ENCODE data around the gene VAV2. TPM values are rescaled to one million over a fixed set of nuclear protein-coding genes. Genes with fewer than 3 reads are reported as not detected.

The VAV2 gene
- total RNA-seq, 6 experiments from 2014 or later, result 17.6 to 24.5 (median 21.7) TPM

DNA sequence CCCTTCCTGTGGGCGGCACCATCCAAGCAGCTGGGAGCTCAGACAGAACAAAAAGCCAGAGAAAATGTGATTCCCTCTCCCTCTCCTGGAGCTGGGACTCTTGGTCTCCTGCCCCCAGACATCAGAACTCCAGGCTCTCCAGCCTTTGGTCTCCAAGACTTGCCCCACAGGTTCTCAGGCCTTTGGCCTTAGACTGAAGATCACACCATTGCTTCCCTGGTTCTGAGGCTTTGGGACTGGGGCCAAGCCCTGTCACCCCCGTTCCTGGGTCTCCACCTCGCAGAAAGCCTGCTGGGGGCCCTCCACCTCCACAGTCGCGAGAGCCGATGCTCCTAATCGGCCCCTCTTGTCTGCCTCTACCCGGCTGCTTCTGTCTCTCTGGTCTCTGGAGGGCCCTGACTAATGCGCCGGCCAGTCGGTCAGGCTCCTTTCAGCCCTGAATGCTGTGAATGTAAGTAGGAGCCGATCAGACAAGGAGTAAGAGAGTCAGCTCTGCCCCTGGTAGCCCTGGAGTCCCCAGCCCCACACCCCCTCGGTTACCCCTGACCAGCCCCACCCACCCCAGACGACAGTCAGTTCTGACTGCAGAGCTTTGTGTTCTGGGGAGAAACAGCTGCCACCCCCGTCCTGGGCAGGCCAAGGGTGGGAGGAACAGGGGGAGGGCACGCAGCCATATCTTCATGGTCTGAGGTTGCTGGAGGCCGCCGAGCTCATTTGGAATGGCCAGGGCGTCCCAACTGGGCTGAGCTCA lies 57.5 kb downstream of the VAV2 start:
- DNase-seq, result no peak
- H3K4me3 Mint-ChIP-seq, result no peak overlapping the region
- no peaks in the 10 kb centered on the region for H3K27me3 Mint-ChIP-seq (ENCODE audit: insufficient read depth)
- TF ChIP-seq, protein P1, sequence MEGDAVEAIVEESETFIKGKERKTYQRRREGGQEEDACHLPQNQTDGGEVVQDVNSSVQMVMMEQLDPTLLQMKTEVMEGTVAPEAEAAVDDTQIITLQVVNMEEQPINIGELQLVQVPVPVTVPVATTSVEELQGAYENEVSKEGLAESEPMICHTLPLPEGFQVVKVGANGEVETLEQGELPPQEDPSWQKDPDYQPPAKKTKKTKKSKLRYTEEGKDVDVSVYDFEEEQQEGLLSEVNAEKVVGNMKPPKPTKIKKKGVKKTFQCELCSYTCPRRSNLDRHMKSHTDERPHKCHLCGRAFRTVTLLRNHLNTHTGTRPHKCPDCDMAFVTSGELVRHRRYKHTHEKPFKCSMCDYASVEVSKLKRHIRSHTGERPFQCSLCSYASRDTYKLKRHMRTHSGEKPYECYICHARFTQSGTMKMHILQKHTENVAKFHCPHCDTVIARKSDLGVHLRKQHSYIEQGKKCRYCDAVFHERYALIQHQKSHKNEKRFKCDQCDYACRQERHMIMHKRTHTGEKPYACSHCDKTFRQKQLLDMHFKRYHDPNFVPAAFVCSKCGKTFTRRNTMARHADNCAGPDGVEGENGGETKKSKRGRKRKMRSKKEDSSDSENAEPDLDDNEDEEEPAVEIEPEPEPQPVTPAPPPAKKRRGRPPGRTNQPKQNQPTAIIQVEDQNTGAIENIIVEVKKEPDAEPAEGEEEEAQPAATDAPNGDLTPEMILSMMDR (IDR thresholded peaks at IDR 0.05), result no peak
- H3K36me3 Mint-ChIP-seq (ENCODE audit: low read depth), result peaks cover 23% of the 10 kb centered on the region
- H3K4me1 Mint-ChIP-seq (ENCODE audit: low read depth), result peaks cover 5% of the 10 kb centered on the region; the same call in 1 of the 2 replicates
- no peaks in the 10 kb centered on the region for H3K9me3 Mint-ChIP-seq
- no peak overlapping the region for H3K27ac Mint-ChIP-seq

DNA sequence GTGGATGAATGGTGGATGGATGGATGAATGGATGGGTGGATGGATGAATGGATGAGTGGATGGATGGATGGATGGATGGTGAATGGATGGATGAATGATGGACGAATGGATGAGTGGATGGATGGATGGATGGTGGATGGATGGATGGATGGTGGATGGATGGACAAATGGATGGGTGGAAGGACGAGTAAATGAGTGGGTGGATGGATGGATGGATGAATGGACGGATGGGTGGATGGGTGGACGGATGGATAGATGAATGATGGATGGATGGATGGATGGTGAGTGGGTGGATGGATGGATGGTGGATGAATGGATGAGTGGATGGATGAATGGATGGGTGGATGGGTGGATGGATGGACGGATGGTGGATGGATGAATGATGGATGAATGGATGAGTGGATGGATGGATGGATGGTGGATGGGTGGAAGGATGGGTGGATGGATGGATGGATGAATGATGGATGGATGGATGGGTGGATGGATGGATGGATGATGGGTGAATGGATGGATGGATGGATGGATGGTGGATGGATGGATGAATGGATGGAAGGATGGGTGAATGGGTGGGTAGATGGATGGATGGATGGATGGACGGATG lies 58.6 kb downstream of the VAV2 start:
- H3K4me3 Mint-ChIP-seq, result no peak overlapping the region
- H3K4me1 Mint-ChIP-seq (ENCODE audit: low read depth), result peaks cover 5% of the 10 kb centered on the region; the same call in 1 of the 2 replicates
- H3K27me3 Mint-ChIP-seq (ENCODE audit: insufficient read depth), result no peaks in the 10 kb centered on the region
- TF ChIP-seq, protein P1 (IDR thresholded peaks at IDR 0.05), result no peak
- peaks cover 23% of the 10 kb centered on the region for H3K36me3 Mint-ChIP-seq (ENCODE audit: low read depth)
- H3K9me3 Mint-ChIP-seq, result no peaks in the 10 kb centered on the region
- no peak for DNase-seq
- no peak overlapping the region for H3K27ac Mint-ChIP-seq

GRCh38 chr9:133932633-133933032 lies 59.5 kb downstream of the VAV2 start:
- TF ChIP-seq, protein P1 (IDR thresholded peaks at IDR 0.05), result no peak
- Mint-ChIP-seq H3K4me3 (no peak overlapping the region), H3K9me3 (no peaks in the 10 kb centered on the region), H3K27ac (no peak overlapping the region), H3K27me3 (ENCODE audit: insufficient read depth) (no peaks in the 10 kb centered on the region; the same call in 1 of the 2 replicates), H3K4me1 (ENCODE audit: low read depth) (peaks cover 5% of the 10 kb centered on the region; the same call in 1 of the 2 replicates), H3K36me3 (ENCODE audit: low read depth) (peaks cover 27% of the 10 kb centered on the region)
- no peak for DNase-seq

- DNase-seq, result no peak
- Mint-ChIP-seq H3K9me3 (no peaks in the 10 kb centered on the region), H3K36me3 (ENCODE audit: low read depth) (peaks cover 27% of the 10 kb centered on the region), H3K4me1 (ENCODE audit: low read depth) (peaks cover 5% of the 10 kb centered on the region; the same call in 1 of the 2 replicates), H3K27ac (no peak overlapping the region), H3K27me3 (ENCODE audit: insufficient read depth) (no peaks in the 10 kb centered on the region; the same call in 1 of the 2 replicates), H3K4me3 (no peak overlapping the region)
- TF ChIP-seq, protein P1 (IDR thresholded peaks at IDR 0.05), result no peak
These were observed 59.9 kb downstream of the VAV2 start for GRCh38 chr9:133932181-133932580.

- TF ChIP-seq, protein P1 (IDR thresholded peaks at IDR 0.05), result no peak
- no peak for DNase-seq
- Mint-ChIP-seq H3K4me1 (ENCODE audit: low read depth) (no peaks in the 10 kb centered on the region), H3K27me3 (ENCODE audit: insufficient read depth) (peaks cover 2% of the 10 kb centered on the region), H3K9me3 (no peaks in the 10 kb centered on the region), H3K4me3 (no peak overlapping the region), H3K36me3 (ENCODE audit: low read depth) (peaks cover 23% of the 10 kb centered on the region), H3K27ac (no peak overlapping the region)
These were observed 61.2 kb downstream of the VAV2 start for GRCh38 chr9:133930682-133931485.
